H9 (cell line): ENCODE results near the gene SPIB. TPM values are rescaled to one million over a fixed set of nuclear protein-coding genes. Genes with fewer than 3 reads are reported as not detected.

ENCODE experiments used
- DNase-seq: peaks from one replicate; pipeline ENCODE4 v3.0.0-alpha.2; 2017
- H2AFZ ChIP-seq: one replicate; pipeline ENCODE4 v1.6.1; 2013; ENCODE audit warnings: mild to moderate bottlenecking, low read length, control low read depth, moderate library complexity
- H2AK5ac ChIP-seq: 2 replicates; pipeline ENCODE4 v1.6.1; 2013; ENCODE audit warnings: low read length, control low read depth, mixed read lengths; ENCODE audit not compliant: insufficient read length
- H2BK120ac ChIP-seq: one replicate; pipeline ENCODE4 v1.6.1; 2013; ENCODE audit warnings: low read depth, mild to moderate bottlenecking, low read length, control low read depth, inconsistent platforms; ENCODE audit not compliant: poor library complexity, severe bottlenecking
- H2BK12ac ChIP-seq: 2 replicates; pipeline ENCODE4 v1.6.1; 2013; ENCODE audit warnings: low read length, control low read depth, mixed read lengths, low read depth; ENCODE audit not compliant: insufficient read length
- H2BK15ac ChIP-seq: 2 replicates; pipeline ENCODE4 v1.6.1; 2013; ENCODE audit warnings: low read depth, low read length, control low read depth
- H2BK20ac ChIP-seq: one replicate; pipeline ENCODE4 v1.6.1; 2013; ENCODE audit warnings: low read depth, mild to moderate bottlenecking, low read length, control low read depth, inconsistent platforms; ENCODE audit not compliant: poor library complexity, severe bottlenecking
- H2BK5ac ChIP-seq: 2 replicates; pipeline ENCODE4 v1.6.1; 2013; ENCODE audit warnings: low read length, control low read depth, mixed read lengths; ENCODE audit not compliant: insufficient read length
- H3K14ac ChIP-seq: 2 replicates; pipeline ENCODE4 v1.6.1; 2013; ENCODE audit warnings: low read length, control low read depth; ENCODE audit not compliant: insufficient read depth
- H3K18ac ChIP-seq: 2 replicates; pipeline ENCODE4 v1.6.1; 2013; ENCODE audit warnings: low read depth, mild to moderate bottlenecking, mixed read lengths, low read length, control low read depth; ENCODE audit not compliant: insufficient read length
- H3K23ac ChIP-seq: 2 replicates; pipeline ENCODE4 v1.6.1; 2013; ENCODE audit warnings: low read length, control low read depth, mixed read lengths, low read depth; ENCODE audit not compliant: insufficient read length
- H3K23me2 ChIP-seq: 2 replicates; pipeline ENCODE4 v1.6.1; 2013; ENCODE audit warnings: low read depth, mild to moderate bottlenecking, mixed read lengths, low read length, control low read depth; ENCODE audit not compliant: insufficient read length, poor library complexity, severe bottlenecking
- H3K27ac ChIP-seq: 2 replicates; pipeline ENCODE4 v1.5.1; 2013; ENCODE audit warnings: low read length, control low read depth, mixed read lengths, low read depth; ENCODE audit not compliant: insufficient read length
- H3K27me3 ChIP-seq: 2 replicates; pipeline ENCODE4 v1.6.1; 2013; ENCODE audit warnings: low read length, control low read depth, inconsistent platforms; ENCODE audit not compliant: insufficient read depth
- H3K4ac ChIP-seq: 2 replicates; pipeline ENCODE4 v1.6.1; 2013; ENCODE audit warnings: low read depth, mild to moderate bottlenecking, control low read depth, inconsistent platforms, low read length, moderate library complexity
- H3K4me1 ChIP-seq: 2 replicates; pipeline ENCODE4 v1.6.1; 2013; ENCODE audit warnings: low read length, control low read depth, inconsistent platforms; ENCODE audit not compliant: insufficient read depth
- H3K4me2 ChIP-seq: 2 replicates; pipeline ENCODE4 v1.6.1; 2013; ENCODE audit warnings: low read length, control low read depth, mixed read lengths; ENCODE audit not compliant: insufficient read length, insufficient read depth
- H3K56ac ChIP-seq: 2 replicates; pipeline ENCODE4 v1.6.1; 2013; ENCODE audit warnings: low read depth, mild to moderate bottlenecking, mixed read lengths, low read length, control low read depth; ENCODE audit not compliant: insufficient read length
- H3K79me1 ChIP-seq: 2 replicates; pipeline ENCODE4 v1.6.1; 2013; ENCODE audit warnings: low read depth, mild to moderate bottlenecking, moderate library complexity, low read length, control low read depth, inconsistent platforms; ENCODE audit not compliant: insufficient read depth, poor library complexity, severe bottlenecking
- H3K79me2 ChIP-seq: 2 replicates; pipeline ENCODE4 v1.6.1; 2013; ENCODE audit warnings: low read length, control low read depth, inconsistent platforms; ENCODE audit not compliant: insufficient read depth
- H3K9ac ChIP-seq: 2 replicates; pipeline ENCODE4 v1.6.1; 2013; ENCODE audit warnings: low read length, control low read depth, mixed read lengths; ENCODE audit not compliant: insufficient read length; ENCODE audit errors: extremely low read depth
- H3K9me3 ChIP-seq: one replicate; pipeline ENCODE4 v1.6.1; 2013; ENCODE audit warnings: low read depth, low read length, inconsistent platforms; ENCODE audit not compliant: control insufficient read depth
- H3T11ph ChIP-seq: one replicate; pipeline ENCODE4 v1.6.1; 2013; ENCODE audit warnings: mild to moderate bottlenecking, low read length, control low read depth, inconsistent platforms
- H4K20me1 ChIP-seq: one replicate; pipeline ENCODE4 v1.6.1; 2013; ENCODE audit not compliant: control insufficient read depth, insufficient read length, insufficient read depth
- H4K5ac ChIP-seq: 2 replicates; pipeline ENCODE4 v1.6.1; 2013; ENCODE audit warnings: low read depth, mild to moderate bottlenecking, mixed read lengths, low read length, control low read depth; ENCODE audit not compliant: insufficient read length
- H4K8ac ChIP-seq: replicated peaks from 2 replicates; pipeline ENCODE4 v1.6.1; 2013; ENCODE audit warnings: low read length, control low read depth, mixed read lengths, low read depth; ENCODE audit not compliant: insufficient read length
- H4K91ac ChIP-seq: 2 replicates; pipeline ENCODE4 v1.6.1; 2013; ENCODE audit warnings: low read depth, mild to moderate bottlenecking, moderate library complexity, mixed read lengths, low read length, control low read depth; ENCODE audit not compliant: insufficient read length
- H3K27ac Mint-ChIP-seq, 3 experiments: 2 replicates in 2 of 3; 3 replicates in 1 of 3; pipeline ENCODE4 v1.8.0; 2020 to 2021; ENCODE audit warnings: mixed read lengths in 3 of 3, mild to moderate bottlenecking in 1 of 3, moderate library complexity in 1 of 3
- H3K27me3 Mint-ChIP-seq: 2 replicates; pipeline ENCODE4 v1.8.0; 2021; ENCODE audit warnings: low read depth, mild to moderate bottlenecking, moderate library complexity, mixed read lengths
- H3K36me3 Mint-ChIP-seq, 3 experiments: 2 replicates in 2 of 3; 3 replicates in 1 of 3; pipeline ENCODE4 v1.8.0; 2020 to 2021; ENCODE audit warnings: low read depth in 3 of 3, mixed read lengths in 3 of 3; ENCODE audit not compliant: insufficient read depth in 1 of 3
- H3K4me1 Mint-ChIP-seq, 2 experiments: 2 replicates each; pipeline ENCODE4 v1.8.0; 2020; ENCODE audit warnings: mixed read lengths in 2 of 2
- H3K4me3 Mint-ChIP-seq, 2 experiments: 2 replicates in 1 of 2; 3 replicates in 1 of 2; pipeline ENCODE4 v1.8.0; 2020 to 2021; ENCODE audit warnings: mild to moderate bottlenecking in 2 of 2, mixed read lengths in 2 of 2, moderate library complexity in 1 of 2
- H3K9me3 Mint-ChIP-seq, 2 experiments: 2 replicates in 1 of 2; 3 replicates in 1 of 2; pipeline ENCODE4 v1.8.0; 2020; ENCODE audit warnings: mild to moderate bottlenecking in 2 of 2, mixed read lengths in 2 of 2, moderate library complexity in 1 of 2
- WGBS: extraction: QIAGEN DNeasy Blood & Tissue Kit; methylation state at CpG from one replicate; pipeline ENCODE4 v1.1.7; 2013; ENCODE audit warnings: missing lambda C conversion rate, low lambda C conversion rate, mixed read lengths; ENCODE audit not compliant: insufficient read length; ENCODE audit errors: extremely low coverage; 5-methylcytosine and 5-hydroxymethylcytosine counted together
- total RNA-seq: library from RNA; stranded (reverse); gene quantifications from 2 replicates; pipeline ENCODE4 v1.2.1, GENCODE V29; 2021
- TF ChIP-seq, protein P1 (sequence below): fragments of 200-600 bp; sonication (generic); conservative IDR thresholded peaks from 3 replicates; pipeline ENCODE4 v1.8.0; 2021; ENCODE audit warnings: antibody characterized with exemption, mild to moderate bottlenecking

Gene SPIB
- total RNA-seq, 1 experiment from 2014 or later: 33.3 TPM

DNA sequence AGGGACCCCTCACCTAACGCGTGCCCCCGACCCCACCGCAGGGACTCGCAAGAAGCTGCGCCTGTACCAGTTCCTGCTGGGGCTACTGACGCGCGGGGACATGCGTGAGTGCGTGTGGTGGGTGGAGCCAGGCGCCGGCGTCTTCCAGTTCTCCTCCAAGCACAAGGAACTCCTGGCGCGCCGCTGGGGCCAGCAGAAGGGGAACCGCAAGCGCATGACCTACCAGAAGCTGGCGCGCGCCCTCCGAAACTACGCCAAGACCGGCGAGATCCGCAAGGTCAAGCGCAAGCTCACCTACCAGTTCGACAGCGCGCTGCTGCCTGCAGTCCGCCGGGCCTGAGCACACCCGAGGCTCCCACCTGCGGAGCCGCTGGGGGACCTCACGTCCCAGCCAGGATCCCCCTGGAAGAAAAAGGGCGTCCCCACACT is 9.3 kb downstream of the SPIB start:
- H3K4me1 ChIP-seq: peaks cover 3% of the 10 kb centered on the region; the same call in 1 of the 2 replicates
- H4K91ac ChIP-seq: no peak overlapping the region
- no peak overlapping the region for H3K23ac ChIP-seq
- H3K27me3 ChIP-seq: no peaks in the 10 kb centered on the region
- no peak overlapping the region for H2AK5ac ChIP-seq
- no peak overlapping the region for H3T11ph ChIP-seq
- DNase-seq: peak; percentile 85
- Mint-ChIP-seq H3K27me3 (peaks cover 3% of the 10 kb centered on the region; the same call in 1 of the 2 replicates), H3K4me3 (no peak overlapping the region), H3K9me3 (no peaks in the 10 kb centered on the region), H3K4me1 (peaks cover 17 to 21% of the 10 kb centered on the region in 2 experiments), H3K36me3 (peaks cover 0 to 10% (median 3%) of the 10 kb centered on the region in 3 experiments; a peak in 5 of 7 replicates), H3K27ac (no peak overlapping the region)
- H3K79me1 ChIP-seq: no peaks in the 10 kb centered on the region
- H3K14ac ChIP-seq: no peak overlapping the region
- H2BK15ac ChIP-seq: no peak overlapping the region
- no peak overlapping the region for H2AFZ ChIP-seq
- no peak overlapping the region for H4K8ac ChIP-seq
- no peak overlapping the region for H2BK5ac ChIP-seq
- no peak overlapping the region for H3K18ac ChIP-seq
- no peak overlapping the region for H2BK20ac ChIP-seq
- no peak overlapping the region for H3K9ac ChIP-seq
- H3K4ac ChIP-seq: no peak overlapping the region
- no peaks in the 10 kb centered on the region for H3K79me2 ChIP-seq
- no peak overlapping the region for H3K27ac ChIP-seq
- TF ChIP-seq, protein P1, sequence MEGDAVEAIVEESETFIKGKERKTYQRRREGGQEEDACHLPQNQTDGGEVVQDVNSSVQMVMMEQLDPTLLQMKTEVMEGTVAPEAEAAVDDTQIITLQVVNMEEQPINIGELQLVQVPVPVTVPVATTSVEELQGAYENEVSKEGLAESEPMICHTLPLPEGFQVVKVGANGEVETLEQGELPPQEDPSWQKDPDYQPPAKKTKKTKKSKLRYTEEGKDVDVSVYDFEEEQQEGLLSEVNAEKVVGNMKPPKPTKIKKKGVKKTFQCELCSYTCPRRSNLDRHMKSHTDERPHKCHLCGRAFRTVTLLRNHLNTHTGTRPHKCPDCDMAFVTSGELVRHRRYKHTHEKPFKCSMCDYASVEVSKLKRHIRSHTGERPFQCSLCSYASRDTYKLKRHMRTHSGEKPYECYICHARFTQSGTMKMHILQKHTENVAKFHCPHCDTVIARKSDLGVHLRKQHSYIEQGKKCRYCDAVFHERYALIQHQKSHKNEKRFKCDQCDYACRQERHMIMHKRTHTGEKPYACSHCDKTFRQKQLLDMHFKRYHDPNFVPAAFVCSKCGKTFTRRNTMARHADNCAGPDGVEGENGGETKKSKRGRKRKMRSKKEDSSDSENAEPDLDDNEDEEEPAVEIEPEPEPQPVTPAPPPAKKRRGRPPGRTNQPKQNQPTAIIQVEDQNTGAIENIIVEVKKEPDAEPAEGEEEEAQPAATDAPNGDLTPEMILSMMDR: no peak
- H2BK12ac ChIP-seq: no peak overlapping the region
- no peak overlapping the region for H4K5ac ChIP-seq
- H3K56ac ChIP-seq: no peak overlapping the region
- H2BK120ac ChIP-seq: no peak overlapping the region
- H3K4me2 ChIP-seq: no peak overlapping the region
- H3K9me3 ChIP-seq: no peaks in the 10 kb centered on the region
- no peaks in the 10 kb centered on the region for H4K20me1 ChIP-seq
- peaks cover 12% of the 10 kb centered on the region for H3K23me2 ChIP-seq
- no CpG with 5 or more reads among the region's 38 CpGs for WGBS
